SK-N-SH (cell line): ENCODE measurements around the gene NR5A2.

ENCODE experiments used
- CTCF ChIP-seq: fragments of 200-600 bp; sonication (generic); IDR thresholded peaks from 2 replicates; pipeline ENCODE4 v1.6.1; 2017; ENCODE audit warnings: antibody characterized with exemption, mild to moderate bottlenecking, moderate library complexity
- ELF1 ChIP-seq: IDR thresholded peaks from 2 replicates; pipeline ENCODE4 v1.4.0; 2012
- EP300 ChIP-seq, 2 experiments: IDR thresholded peaks; 2 replicates each; pipeline versions ENCODE4 v1.4.0 to v1.6.1; 2012; ENCODE audit warnings: borderline replicate concordance in 1 of 2, low read depth in 1 of 2, low read length in 1 of 2
- JUND ChIP-seq: IDR thresholded peaks from 2 replicates; pipeline ENCODE4 v1.4.0; 2012
- POLR2AphosphoS5 ChIP-seq: IDR thresholded peaks from 2 replicates; pipeline ENCODE4 v1.6.1; 2012; ENCODE audit warnings: low read depth, low read length
- RAD21 ChIP-seq: IDR thresholded peaks from 2 replicates; pipeline ENCODE4 v1.6.1; 2012; ENCODE audit warnings: mild to moderate bottlenecking, low read length
- SIN3A ChIP-seq: IDR thresholded peaks from 2 replicates; pipeline ENCODE4 v1.6.1; 2012; ENCODE audit warnings: low read depth, mild to moderate bottlenecking, low read length, moderate library complexity, borderline replicate concordance
- YY1 ChIP-seq: IDR thresholded peaks from 2 replicates; pipeline ENCODE4 v1.4.0; 2012; ENCODE audit warnings: low read depth, mild to moderate bottlenecking
- TF ChIP-seq, protein P1 (sequence below): IDR thresholded peaks from 2 replicates; pipeline ENCODE4 v1.4.0; 2012; ENCODE audit warnings: low read depth, borderline replicate concordance

DNA sequence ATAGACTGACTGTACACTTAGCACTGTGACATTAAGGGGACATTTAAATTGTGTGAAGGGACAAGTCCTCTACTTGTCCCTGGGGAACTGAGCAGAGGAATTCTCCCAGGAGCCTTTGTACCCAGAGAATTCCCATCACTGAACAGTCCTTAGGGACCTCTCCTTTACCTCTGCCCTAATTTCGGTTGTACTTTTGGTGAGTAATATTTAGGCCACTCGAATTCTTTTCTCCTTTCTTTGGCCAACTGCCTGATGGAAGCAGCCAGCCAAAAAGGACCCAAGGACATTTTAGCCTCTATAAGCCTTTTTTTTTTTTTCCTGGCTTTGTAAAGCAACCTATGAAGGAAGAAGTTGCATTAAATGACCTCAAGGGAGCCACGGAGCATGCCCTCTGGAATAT is 71.5 kb downstream of the NR5A2 start:
- TF ChIP-seq SIN3A = no peak
- no peak for TF ChIP-seq EP300 (IDR thresholded peaks at IDR 0.05; ENCODE audit: borderline replicate concordance in 1 of 2, low read depth in 1 of 2, low read length in 1 of 2)
- TF ChIP-seq POLR2AphosphoS5 = no peak
- TF ChIP-seq, protein P1, sequence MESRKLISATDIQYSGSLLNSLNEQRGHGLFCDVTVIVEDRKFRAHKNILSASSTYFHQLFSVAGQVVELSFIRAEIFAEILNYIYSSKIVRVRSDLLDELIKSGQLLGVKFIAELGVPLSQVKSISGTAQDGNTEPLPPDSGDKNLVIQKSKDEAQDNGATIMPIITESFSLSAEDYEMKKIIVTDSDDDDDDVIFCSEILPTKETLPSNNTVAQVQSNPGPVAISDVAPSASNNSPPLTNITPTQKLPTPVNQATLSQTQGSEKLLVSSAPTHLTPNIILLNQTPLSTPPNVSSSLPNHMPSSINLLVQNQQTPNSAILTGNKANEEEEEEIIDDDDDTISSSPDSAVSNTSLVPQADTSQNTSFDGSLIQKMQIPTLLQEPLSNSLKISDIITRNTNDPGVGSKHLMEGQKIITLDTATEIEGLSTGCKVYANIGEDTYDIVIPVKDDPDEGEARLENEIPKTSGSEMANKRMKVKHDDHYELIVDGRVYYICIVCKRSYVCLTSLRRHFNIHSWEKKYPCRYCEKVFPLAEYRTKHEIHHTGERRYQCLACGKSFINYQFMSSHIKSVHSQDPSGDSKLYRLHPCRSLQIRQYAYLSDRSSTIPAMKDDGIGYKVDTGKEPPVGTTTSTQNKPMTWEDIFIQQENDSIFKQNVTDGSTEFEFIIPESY = no peak
- no peak for TF ChIP-seq ELF1
- TF ChIP-seq YY1 = no peak
- TF ChIP-seq CTCF = no peak
- no peak for TF ChIP-seq RAD21
- no peak for TF ChIP-seq JUND
